ENCODE results near the gene PPP1R15A.

GRCh38 chr19:48833977-48834376, 38.2 kb upstream of the PPP1R15A start:
- TF ChIP-seq EZH2phosphoT487 (IDR thresholded peaks at IDR 0.05; ENCODE audit: insufficient read depth, low read depth), result no peak
- no peak for TF ChIP-seq EZH2 (IDR thresholded peaks at IDR 0.05; ENCODE audit: insufficient read depth, poor library complexity, severe bottlenecking)

All from GM23248 (cell line).